GF-D8 (cell line): ENCODE data around the gene RHCG.
"Not testable (repeated sequence)": the region's sequence is repeated elsewhere in the genome, so short reads cannot be mapped to it uniquely, and the experiment has no call there.

ENCODE experiments used
- DNase-seq: peaks from one replicate; lab custom pipeline; 2025; lab: John Stamatoyannopoulos, UW

RHCG gene

DNA sequence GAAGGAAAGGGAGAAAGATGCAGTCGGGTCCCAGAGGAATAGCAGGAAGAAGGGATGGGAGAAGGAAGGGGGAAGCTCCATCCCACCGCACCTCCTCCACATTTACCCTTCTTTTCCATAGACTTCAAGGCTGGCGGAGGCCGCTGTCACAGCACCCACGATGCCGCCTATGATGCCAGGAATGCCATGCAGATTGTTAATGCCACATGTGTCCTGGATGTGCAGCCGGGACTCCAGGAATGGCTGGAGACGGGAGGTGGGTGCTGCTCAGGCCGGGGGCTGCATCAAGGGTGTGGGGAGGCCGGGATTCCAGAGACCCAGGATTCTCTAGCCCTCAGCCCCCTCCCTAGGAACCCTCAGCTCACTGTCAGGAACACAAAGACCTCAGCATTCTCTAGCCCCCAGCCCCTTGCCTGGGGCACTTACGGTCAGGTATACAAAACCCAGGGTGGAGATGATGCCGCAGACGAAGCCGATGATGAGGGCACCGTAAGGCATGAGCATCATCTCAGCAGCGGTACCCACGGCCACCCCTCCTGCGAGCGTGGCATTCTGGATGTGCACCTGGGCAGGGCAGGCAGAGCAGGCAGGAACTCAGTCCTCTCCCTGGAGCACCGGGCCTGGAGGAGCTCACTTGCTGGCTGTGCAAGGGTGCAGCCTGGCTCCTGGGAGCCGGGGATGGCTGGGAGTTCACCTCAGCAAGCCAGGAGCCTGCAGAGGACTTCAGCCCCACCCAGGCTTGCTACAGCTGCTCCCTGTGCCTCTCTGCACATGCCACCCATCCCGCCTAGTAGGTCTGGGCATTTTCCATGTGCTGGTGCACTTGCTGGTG, 18.8 kb downstream of the RHCG start:
- DNase-seq = no peak

DNA sequence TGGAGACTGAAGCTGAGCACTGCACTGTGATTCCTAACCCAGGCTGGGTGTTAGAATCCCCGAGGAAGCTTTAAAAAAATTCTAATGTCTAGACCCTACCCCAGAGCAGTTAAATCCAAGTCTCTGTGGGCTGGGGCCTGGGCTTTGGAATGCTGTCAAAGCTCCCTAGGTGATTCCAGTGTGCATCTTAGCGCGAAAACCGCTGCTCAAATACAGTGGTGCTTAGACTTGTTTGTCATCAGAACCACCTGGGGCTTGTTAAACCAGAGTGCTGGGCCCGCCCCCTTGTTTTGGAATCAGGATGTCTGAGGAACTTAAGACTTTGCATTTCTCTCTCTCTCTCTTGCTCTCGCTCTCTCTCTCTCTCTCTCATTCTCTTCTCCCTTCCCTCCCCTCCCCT, 20.7 kb downstream of the RHCG start:
- DNase-seq = no peak

DNA sequence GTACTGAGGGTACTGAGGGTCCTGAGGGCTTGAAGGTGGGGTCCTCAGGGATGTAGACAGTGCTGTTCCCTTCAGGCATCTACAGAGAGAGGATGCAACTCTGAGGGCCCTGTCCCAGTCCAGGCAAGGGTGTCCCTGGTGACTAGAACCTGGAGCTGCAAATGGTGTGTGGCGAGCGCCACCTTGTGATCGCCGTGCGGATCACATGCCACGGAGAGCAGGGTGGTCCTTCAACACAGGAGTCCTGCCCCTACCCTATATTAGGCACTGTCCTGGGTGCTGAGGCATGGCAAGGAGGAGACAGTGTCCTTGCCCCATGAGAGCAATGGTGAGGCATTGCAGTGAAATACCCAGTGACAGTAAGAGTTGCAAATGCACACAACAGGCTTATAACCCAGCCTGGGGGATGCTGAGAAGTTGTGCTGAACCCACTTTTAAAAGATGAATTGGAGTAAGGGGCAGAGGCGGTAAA, 23.6 kb downstream of the RHCG start:
- DNase-seq = no peak

DNA sequence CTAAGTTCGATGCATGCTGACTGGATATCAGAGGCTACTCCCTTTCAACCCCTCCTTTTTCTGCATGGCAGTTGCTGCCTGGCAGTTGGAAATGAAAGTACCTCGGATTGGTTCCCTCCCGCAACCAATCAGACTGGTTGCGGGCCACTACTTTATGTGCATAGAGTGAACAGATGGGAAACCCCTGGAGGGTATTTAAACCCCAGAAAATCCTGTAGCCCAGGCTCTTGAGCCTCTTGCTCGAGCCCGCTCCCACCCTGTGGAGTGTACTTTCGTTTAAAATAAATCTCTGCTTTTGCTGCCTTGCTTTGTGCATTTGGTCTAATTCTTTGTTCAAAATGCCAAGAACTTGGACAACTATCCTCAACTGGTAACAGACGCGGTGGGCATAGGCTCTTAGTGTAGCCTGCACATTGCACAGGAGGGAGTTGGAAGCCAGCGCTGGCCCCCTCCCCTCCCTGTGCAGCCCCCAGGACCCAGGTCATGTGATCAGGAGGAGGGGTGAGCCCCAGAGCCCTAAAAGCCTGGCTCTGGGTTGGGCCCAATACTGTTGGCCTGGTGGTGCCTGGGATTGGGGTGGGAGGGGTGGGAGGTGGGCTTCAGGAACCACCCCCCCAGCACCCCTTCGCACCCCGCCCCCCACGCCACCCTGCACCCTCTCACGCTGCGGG, 26.8 kb downstream of the RHCG start:
- DNase-seq = no peak

DNA sequence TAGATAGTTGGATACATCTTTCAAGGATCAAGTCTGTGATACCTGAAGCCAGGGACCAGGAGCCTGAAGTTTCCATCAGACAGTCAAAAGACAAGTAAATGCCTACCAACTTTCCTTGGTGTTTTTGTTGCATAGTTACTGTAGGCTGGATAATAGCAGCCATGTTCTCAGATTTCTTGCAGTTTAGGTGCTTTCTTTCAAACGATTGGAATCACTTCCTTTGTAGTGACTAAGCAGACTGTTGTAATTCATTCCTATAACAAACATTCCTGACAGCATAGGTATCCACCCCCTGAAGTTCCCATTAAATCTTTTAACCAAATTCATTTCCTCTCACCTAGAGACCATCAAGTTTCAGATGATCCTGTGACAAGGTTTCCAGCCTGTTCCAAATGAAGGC, 27.6 kb downstream of the RHCG start:
- DNase-seq = not testable (repeated sequence)

DNA sequence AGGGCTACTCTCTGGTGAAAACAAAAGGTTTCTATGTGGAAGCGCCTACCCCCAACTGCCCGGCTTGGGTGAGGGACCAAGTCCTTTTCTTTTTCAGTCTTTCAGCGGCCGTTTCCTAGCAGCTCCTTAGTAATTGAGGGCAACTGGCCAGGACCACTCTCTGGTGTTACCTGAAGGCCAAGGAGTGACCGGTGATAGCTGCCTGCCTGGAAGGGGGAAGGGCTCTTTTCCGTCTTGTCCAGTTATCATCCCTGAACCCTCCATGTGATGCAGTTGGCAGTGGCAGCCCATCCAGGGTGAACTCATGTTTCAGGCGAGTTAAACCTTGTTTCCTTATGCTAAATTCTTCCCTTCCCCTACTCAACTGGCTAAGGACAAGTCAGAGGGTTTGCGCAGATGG, 33.3 kb downstream of the RHCG start:
- no peak for DNase-seq

DNA sequence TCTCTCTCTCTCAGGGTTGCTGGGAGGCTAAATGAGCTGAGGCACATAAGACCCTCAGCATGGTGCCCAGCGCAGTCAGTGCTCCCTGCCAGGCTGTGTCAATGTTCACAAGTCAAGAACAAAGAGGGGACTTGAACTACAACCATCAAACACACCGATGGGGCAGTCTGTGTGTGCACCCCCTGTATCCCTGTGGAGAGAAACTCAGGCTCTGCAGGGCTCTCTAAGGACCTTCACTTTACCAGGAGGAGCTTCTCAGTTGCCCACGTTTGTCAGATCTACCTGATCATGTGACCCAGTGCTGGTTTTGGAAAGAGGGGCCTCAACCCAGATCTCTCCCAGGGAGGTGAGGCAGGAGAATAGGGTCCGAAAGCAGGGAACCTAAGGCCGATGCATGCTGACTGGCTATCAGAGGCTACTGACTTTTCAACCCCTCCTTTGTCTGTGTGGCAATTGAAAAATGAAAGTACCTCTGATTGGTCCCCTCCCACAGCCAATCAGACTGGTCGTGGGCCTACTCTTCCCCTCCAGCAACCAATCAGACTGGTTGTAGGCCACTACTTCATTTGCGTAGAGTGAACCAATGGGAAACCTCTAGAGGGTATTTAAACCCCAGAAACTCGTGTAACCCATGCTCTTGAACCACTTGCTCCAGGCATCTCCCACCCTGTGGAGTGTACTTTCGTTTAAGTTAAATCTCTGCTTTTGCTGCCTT, 34.0 kb downstream of the RHCG start:
- DNase-seq = no peak

DNA sequence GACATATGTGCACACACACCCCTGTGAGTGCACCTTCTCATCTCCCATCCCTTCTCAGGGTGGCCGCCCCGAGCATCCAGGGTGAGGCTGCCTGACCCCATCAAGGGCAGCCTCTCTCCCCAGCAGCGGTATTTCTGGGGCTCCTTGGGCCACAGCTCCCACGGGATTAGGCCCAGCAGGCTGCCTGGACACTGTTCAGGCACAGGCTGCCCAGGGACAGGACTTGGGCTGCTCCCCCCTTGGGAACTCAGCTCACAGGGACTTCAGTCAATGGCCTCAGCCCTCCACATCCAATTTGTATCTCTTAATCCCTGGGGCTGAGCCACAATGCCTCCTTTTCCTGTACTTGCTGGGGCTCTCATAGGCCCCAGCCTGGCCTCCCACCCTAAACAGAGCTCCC, 35.0 kb downstream of the RHCG start:
- DNase-seq = no peak

DNA sequence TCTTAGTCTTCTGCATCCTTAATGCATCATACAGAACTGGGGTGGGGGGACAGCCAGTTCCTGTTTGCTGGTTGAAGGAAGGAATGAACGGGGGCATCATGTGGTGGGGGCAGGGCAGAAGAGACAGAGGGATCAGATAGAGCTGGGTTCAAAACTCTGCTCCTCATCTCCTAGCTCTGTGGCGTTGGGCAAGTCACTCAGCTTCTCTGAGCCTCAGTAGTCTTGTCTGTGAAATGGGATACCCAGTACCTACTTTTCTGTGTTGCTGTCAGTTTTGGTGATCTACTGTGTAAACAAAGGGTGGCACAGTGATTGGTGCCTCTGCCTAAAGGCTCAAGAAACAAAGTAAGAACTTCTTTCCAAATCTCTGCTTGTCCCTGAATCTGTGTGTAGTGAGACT, 36.3 kb downstream of the RHCG start:
- DNase-seq = no peak

DNA sequence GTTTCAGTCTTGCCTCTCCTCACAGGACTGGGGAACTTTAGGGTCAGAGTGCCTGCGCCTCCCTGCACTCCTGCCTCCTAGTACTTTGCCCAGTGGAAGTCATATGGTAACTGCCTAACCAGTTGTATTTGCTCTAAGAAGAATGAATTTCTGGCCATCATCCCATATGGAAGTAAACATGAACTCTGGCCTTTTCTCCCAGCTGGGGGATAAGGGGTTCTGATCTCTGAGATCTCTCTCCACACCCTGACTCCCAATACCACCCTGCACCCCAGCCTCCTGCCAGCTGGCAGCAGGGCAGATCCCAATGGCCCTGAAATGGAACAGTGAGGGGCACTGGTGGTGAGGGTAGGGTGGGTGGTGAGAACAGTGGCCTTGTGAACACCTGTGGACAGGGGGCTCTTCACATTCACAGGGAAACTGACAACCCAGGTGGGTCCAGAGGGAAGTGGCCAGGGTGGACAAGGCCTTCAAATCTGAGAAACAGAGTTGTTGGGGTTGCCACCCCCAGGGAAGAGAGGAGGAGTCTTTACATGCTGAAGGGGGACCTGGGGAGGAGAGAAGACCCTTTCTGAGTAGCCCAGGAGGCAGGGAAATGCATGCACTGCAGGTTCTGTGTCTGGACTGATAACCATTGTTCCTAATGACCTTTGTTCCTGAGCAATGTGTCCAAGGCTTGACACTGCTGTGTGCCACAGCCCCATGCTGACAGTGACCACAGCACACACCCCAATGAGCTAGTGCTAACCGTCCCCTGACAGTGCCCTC, 36.9 kb downstream of the RHCG start:
- no peak for DNase-seq

DNA sequence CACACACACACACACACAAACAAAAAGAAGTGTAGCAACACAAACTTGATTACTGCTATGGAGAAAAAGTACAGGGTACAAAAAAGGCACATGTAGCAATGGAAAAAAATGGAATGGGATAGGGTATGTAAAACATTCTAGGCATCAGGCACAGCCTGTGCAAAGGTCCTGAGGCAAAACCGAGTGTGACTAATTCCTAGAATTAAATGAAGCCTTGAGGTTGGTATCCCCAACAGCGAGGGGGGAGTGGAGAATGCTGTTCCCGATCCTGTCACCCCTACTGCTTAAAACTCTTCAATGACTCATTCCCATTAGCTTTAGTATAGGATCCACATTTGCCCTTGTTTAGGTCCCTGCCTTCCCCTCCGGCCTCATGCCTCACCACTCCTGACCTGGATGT, 37.9 kb downstream of the RHCG start:
- no peak for DNase-seq

DNA sequence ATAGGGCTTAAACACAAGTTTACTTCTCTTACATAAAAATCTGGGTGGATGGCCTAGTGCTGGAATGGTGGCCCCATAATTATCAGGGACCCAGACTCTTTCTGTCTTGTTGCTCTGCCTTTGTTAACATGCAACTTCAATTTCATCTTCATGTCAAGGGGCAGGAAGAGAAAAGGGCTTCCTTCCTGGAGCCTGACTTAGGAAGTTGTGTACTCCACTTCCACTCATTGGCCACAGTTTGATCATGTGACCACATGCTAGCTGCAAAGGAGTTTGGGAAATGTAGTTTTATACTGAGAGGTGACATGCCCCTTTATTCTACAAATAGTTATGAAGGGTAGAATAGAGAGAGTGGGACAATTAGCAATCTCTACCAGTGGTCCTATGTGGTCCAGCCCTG, 39.3 kb downstream of the RHCG start:
- no peak for DNase-seq

DNA sequence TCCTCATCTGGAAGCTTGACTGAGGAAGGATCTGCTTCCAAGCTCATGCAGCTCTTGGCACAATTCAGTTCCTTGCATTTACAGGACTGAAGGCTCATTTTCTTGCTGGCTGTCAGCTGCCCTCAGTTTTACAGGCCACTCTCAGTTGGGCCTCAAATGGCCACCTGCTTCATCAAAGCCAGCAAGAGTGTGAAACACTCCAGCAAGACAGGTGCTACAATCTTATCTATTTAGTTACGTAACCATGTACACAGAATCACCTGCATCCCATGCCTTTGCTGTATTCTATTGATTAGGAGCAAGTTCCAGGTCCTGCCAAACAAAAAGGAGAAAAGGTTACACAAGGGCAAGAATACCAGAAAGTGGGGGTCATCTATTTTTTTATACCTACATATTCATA, 40.8 kb downstream of the RHCG start:
- DNase-seq = no peak

DNA sequence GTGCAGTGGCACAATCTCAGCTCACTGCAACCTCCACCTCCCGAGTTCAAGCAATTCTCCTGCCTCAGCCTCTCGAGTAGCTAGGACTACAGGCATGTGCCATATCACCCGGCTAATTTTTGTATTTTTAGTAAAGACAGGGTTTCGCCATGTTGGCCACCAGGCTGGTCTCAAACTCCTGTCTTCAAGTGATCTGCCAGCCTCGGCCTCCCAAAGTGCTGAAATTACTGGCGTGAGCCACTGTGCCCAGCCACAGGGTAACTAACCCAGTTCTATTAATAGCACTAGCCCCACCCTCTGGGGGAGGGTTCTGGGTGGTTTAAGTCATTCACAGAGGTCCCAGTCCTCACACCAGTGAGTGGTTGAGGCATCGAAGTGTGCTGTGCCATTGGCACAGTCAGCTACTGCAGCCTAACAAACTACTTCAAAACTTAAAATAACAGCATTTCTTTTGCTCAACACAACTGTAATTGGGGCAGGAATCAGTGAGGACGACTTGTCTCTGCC, 44.0 kb downstream of the RHCG start:
- no peak for DNase-seq

DNA sequence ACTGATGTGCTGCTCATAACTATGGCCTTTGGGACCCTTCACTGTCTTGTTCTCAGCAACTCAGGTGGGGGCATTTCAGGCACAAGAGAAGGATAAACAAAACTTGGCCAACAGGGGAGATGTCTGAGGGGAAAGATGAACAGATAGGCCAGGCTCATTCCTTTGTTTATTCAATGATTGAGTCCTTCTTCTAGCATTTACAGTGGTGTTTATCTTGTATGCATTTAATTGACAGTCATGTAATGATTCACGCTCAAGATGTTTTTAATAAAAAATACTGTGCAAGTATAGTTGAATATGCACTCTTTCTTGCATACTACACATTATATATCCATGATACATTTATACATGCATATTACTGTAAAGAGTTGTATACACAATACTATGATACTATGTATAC, 44.5 kb downstream of the RHCG start:
- DNase-seq = no peak

DNA sequence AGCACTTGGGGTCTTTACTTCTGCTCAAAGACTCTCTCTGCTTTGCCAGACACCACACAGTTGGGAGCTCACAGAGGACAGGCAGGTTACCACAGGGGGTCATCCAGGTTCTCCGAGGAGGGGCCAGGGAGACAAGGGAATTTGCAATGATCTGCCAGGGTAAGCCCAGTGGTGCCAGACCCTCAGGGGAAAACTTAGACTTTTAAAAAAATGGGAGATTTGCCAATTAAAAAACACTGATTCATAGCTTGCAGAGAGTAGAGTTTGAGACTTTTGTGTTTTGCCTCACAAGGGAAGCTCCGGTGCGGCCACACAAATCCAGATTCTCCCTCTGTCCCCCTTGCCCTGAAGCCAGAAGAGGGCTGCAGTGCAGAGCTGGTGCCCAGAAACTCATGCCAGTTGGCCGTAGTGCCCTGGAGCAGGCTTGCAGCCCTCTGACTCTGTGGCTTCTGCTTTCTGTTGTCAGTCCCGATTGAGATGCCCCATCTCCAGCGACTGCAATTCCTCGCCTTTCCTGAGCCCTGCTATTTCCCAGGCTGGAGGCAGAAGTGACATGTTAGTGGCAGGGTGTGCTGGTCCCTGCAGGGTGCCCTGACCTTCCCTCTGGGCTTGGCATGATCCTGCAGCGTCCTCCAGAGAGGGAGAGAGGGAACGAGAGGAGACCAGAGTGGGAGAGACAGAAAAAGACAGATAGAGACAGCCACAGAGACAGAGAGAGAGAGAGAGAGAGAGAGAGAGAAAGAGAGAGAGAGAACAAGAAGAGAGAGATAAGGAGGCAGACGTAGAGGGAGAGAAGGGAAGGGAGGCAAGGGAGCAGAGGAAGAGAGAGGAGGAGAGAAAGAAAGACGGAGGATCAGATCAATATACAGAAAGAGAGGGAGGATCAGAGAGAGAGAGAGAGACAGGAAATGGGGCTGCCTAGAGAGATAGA, 46.0 kb downstream of the RHCG start:
- DNase-seq = no peak

DNA sequence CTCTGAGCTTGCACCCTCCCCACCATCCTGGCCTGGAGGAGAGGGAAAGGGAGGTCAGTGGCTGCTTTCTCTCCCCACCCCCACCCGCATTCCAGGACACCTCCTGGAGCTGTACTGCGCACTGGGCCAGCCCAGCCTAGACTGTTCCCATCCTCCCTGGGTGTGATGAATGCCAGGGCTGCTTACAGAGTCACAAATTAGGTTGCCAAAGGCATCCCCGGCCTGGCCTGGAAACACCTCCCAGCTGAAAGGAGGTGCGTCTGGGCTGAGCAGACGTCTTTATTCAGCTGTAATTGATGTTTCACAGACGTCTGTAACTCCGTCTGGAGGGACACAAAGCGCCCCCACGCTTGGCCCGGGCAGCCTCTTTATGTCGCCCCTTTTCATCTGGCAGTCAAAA, 47.6 kb downstream of the RHCG start:
- no peak for DNase-seq

DNA sequence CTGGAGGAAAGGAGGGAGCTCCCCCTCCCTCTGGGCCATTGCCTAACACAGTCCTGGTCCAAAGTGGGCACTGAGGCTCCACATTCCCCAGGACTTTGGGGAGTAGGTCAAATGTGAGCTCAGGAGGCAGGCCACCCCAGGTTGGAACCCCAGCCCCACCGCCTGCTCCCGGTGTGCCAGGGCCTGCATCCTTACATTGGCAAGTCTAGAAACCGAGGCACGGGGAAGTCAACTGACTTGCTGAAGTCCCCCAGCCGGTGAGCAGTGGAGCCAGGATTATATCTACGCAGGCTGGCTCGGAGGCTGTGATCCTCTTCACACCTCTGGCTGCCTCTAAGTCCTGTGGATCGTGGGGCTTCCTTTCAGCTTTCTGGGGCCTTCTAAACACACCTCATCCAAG, 48.7 kb downstream of the RHCG start:
- no peak for DNase-seq

DNA sequence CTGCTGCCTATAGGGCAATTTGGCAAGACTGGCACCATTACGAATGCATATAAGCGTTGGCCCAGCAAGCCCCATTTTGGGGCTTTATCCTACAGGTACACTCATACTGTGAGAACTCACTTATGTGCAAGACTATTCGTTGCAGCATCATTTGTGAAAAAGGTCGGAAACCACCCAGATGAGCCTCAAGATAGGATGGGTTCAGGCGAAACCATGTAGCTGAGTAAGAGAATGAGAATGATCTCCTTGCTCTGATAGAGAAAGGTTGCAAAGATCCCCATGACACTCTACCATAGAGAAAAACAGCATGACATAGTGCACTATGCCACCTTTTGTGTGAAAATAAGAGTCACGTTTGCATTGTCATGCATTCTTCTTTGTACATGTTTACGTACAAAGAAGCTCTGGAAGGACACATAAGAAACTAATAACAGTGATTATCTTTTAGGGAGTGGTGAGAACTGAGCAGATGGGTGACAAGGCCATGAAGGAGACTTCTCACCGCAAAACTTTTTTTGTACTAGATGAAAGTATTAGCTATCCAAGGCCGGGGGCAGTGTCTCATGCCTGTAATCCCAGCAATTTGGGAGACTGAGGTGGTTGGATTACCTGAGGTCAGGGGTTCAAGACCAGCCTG, 50.0 kb downstream of the RHCG start:
- DNase-seq = no peak

DNA sequence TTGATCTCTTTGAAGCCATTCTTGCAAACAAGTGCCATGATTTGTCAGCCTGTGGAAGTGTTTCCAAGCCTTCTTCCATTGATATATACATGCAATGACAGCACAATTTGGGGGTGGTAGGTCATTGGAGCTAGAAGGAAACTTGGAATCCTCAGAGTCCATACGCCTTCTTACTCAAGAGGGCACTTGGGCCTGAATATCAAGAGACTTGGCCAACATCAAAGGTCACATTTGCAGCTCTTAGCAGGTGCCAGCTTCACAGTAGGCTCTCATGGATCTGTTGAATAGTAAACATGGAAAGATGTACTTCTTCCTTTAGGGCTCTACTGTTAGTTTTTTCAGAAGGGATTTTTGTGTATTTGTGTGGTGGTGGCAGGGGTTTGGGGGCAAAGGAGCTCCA, 50.9 kb downstream of the RHCG start:
- DNase-seq = no peak
